ENCODE measurements around the gene STX8.

STX8 gene

GRCh38 chr17:9256361-9256750, 319.3 kb downstream of the STX8 start:
- DNase-seq, result no peak

GRCh38 chr17:9255833-9256232, 319.8 kb downstream of the STX8 start:
- no peak for DNase-seq

- no peak for DNase-seq
These were observed 320.8 kb downstream of the STX8 start for GRCh38 chr17:9254841-9255240.

GRCh38 chr17:9253308-9253707, 322.3 kb downstream of the STX8 start:
- no peak for DNase-seq

GRCh38 chr17:9251273-9251672, 324.3 kb downstream of the STX8 start:
- DNase-seq, result no peak

- no peak for DNase-seq
These were observed 326.2 kb downstream of the STX8 start for GRCh38 chr17:9249245-9249953.

DNA sequence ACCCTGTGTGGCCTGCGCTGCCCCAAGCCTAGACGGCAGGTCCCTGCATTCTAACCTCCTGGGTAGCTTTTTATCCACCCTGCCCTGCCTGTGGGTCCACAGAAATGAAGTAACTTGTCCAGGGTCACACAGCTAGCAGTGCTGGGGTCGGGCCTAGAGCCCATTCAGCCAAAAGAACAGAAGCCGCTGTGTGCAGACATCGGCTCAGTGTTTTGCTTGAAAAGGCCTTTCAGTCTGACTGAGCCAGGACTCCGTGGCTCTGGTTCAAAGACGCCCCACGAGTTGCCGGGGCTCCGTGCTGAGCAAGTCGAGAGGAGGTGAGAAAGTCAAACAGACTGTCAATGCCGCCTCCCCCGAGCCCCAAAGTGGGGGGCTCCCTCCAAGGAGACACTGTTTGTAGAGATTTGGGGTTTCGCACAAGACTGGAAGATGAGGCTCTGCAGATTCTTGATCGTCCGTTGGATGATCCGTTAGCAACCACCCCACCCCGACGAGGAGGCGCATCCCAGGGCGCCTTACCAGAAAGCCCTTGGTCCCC, 328.1 kb downstream of the STX8 start:
- no peak for DNase-seq

DNA sequence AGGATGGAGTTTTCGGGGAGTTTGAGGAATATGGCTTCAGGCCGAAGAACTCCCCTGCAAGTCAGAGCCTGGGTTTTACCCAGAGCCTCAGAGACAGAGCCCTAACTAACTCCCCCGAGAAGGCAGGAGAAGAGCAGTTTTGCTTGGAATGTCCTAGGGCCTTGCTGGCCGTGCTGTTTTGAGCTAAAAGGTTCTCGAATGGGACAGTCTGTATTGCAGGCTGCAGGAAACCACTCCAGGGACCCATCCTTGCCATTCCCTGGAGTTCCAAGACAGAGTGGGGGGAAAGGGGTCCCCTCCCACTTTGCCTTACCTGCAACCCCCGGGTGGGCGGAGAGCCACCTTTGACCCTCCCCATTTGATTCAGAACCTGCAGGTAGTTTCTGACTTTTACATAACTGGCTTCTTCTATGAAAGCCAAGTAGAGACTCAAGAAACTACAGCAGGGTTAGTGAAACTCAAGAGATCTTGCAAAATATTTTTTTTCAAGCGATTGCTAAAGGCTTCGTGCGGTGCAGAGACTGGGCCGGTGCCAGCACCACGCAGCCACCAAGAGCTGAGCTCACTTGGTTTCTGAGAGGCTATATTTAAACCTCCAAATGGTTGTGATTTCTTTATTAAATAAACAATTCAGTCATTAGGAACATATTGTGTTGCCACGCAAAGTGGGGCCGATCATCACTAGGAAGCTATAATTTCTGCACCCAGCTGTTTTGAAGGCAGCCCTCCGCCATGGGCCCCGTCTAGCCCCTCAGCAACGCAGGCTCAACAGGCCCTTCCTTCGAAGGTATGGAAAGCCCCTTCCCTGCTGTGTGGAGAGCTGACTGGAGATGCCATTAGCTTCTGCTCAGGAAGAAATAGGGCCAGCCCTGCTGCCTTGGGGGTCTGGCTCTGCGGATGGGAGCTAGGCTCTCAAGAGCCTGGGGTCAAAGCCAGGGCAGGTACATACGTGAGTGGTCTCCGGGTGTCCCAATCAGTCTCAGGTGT, 331.3 kb downstream of the STX8 start:
- DNase-seq, result no peak

GRCh38 chr17:9242983-9243382, 332.6 kb downstream of the STX8 start:
- no peak for DNase-seq

- DNase-seq, result no peak
These were observed 333.1 kb downstream of the STX8 start for GRCh38 chr17:9242497-9242881.

GRCh38 chr17:9241774-9242496, 333.7 kb downstream of the STX8 start:
- no peak for DNase-seq

- no peak for DNase-seq
These were observed 334.3 kb downstream of the STX8 start for GRCh38 chr17:9241371-9241712.

GRCh38 chr17:9240659-9241370, 334.8 kb downstream of the STX8 start:
- DNase-seq, result peak; percentile 29

DNA sequence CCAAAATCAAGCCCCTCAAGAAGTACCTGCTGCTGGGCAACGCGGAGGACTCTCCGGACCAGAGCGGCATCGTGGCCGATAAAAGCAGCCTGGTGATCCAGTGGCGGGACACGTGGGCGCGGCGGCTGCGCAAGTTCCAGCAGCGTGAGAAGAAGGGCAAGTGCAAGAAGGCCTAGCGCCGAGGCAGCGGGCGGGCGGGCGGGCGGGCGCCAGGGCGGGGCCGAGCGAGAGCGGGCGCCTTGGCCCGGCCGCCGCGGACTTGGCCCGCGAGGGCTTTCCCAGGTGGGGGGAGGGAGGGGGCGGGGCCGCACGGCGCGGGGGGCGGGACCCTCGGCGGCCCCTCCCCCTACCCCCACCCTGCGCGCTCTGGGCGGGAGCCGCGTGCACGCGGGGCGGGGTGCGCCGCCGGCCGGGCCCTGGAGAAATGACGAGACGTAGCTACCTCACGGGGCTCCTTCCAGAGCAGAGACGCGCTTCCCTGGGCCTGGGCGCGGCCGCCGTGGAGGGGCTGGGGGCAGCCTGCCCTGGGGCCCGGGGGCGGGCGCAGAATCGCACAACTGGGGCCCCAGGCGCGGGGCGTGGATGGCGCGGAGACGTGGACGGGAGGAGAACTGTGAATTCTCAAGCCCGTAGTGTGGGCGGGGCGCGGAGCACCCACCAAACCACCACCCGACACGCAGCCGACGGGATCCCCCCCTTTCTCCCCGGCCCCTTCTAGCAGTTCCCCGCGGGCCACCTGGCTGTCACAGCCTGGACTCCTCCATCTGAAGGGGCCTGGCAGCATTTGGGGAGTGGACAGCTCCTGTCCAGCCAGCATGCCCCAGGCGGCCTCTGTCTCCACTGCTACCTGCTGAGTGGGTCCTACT, 335.6 kb downstream of the STX8 start:
- peak; percentile 63 for DNase-seq

DNA sequence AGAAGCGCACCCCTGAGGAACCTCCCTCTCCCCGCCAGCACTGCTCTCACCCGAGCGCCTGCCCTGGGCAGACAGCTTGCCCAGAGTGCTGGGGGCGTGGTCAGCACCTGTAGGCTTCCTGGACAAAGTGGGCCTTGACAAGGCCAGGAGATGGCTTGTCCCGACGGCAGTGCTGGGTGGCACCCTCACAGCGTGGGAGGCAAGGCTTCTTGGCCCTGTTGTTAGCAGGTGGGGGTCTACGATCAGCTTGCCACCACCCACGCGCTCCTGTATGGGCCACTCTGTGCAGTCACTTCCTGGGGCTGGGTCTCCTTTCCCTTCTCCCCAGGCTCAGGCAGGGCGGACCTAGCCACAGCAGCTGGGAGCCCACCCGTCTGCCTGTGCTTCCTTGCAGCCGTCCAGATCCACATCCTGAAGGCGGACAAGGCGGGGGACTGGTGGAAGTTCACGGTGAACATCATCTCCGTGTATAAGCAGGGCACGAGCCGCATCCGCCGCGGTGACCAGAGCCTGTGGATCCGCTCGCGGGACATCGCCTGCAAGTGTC, 336.3 kb downstream of the STX8 start:
- no peak for DNase-seq

GRCh38 chr17:9238340-9239245, 337.0 kb downstream of the STX8 start:
- no peak for DNase-seq

DNA sequence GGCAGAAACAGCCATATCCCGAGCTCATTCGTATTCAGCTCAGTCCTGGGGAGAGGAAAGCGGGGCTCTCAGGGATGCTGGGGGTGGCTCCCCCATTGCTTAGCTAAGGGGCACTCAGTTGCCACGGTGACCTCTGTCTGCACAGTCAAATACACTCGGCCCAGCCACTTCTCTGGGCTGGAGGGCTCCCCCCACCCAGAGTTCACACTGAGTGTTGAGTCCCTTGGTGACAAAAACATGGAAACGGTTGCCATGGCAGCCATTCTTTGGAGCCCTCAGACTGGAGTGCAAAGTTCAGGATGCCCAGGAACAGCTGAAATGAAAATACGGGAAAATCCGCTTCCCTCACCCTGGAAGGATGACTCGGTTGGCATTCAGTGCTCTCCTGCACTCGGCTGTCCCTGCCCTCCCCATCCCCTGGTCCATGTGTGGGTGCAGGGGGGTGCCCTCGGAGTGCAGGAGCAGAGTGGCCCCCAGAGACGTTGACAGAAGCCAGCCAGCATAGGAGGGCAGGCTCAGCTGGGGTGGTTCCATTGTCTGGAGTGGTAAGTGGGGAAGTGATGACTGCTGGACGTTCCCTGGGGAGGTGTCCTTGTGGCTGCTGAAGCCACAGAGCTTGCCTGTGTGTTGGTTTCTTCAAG, 337.8 kb downstream of the STX8 start:
- DNase-seq, result no peak

- no peak for DNase-seq
These were observed 338.6 kb downstream of the STX8 start for GRCh38 chr17:9237053-9237410.

DNA sequence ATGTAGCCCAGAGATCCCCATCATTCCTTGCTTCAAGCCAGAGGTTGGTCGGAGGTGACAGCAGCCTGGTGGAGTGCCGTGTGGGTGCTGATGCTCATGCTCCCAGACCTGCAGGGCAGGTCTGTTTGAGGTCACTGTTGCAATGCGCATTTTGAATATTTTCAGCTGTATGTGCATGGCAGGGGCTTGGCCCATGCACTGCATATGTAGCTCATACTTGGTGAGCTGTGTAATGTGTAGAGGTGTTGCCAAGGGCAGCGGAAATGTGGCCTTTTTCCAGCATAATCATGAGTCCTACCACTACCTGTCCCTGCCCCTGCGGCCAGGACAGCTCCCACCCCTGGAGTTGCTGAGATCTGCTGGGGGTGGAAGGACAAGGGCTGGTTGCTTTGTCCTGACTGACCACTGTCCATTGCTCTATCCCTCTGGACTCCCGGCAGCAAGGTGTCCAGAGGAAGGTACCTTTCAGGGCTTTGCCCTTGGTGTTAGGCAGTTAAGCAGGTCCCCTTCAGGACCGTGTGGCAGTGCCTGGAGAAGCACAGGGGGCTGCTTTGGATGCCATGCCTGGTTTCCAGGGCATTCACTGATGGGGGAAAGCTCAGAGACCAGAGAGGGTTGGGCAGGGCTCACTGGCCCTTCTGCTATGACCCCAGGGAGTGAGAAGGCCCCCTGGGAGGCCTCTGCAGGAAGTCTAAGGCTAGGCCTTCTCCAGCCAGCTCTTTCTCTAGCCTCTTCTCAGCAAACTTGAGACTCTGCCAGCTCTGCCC, 339.2 kb downstream of the STX8 start:
- DNase-seq, result no peak

Data from EL (cell line).